ENCODE measurements around the gene FOXC1.
A peak's percentile ranks its signal among the peaks of the same experiment; 100 is the strongest.

FOXC1 gene

GRCh38 chr6:1600063-1600763 lies 9.5 kb upstream of the FOXC1 start:
- no peak for DNase-seq (ENCODE audit: low spot score)

DNA sequence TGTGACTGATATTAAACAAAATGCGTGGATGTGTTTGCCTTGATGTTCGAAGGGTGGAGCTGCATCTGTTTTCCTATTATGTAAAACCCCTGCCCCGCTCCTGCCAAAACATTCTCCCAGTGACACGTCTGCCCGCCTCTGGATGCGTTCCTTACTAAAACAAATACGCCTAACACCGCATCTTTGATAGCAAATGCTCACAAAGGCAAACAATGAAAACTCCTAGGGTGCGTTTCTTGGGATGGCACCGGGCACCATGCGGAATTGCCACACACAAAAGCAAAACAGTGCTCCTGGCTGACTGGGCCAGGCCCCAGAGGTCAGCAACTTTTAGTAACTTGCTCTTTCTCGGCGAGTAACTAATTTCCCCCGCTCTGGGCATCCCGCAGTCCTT lies 9.0 kb upstream of the FOXC1 start:
- no peak for DNase-seq (ENCODE audit: low spot score)

DNA sequence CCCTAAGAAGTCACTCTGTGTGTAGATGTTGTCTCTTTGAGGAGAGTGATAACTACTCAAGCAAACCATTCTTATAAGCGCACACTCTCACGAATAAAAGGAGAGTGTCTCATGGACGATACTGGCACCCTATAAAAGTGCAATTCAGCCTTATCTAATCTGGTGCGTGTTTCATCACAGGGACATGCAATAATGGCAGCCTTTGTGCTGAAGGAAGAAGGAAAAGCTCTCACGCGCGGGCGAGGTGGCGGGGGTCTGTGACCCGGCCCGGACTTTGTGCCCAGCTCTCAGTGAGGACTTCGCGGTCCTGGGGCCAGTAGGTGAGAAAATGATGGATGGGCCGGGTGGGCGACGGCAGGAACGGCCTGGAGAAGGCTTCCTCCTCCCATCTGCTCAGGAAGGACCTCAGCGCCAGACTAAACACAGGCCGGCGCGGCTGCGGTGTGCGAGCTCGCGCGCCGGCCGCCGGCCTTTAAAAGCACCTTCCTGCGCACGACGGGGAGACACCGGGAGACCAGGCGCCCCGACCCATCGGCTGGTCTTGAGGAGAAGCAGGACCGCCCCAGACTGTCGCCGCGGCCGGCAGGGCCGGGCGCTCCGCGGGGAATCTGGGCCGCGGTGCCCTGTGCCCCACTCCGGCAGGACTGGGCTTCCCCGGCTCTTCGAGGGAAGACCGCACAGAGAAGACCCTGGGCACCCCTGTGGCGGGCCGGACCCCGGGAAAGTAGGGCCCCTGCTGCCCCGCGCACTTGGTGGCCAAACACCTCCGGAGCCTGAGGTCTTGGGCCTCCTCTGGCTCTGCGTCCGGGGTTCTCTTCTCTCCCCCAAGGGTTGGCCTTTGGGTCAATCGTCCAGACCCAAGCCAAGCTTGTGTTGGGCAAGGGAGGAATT lies 8.3 kb upstream of the FOXC1 start:
- DNase-seq (ENCODE audit: low spot score), result no peak

DNA sequence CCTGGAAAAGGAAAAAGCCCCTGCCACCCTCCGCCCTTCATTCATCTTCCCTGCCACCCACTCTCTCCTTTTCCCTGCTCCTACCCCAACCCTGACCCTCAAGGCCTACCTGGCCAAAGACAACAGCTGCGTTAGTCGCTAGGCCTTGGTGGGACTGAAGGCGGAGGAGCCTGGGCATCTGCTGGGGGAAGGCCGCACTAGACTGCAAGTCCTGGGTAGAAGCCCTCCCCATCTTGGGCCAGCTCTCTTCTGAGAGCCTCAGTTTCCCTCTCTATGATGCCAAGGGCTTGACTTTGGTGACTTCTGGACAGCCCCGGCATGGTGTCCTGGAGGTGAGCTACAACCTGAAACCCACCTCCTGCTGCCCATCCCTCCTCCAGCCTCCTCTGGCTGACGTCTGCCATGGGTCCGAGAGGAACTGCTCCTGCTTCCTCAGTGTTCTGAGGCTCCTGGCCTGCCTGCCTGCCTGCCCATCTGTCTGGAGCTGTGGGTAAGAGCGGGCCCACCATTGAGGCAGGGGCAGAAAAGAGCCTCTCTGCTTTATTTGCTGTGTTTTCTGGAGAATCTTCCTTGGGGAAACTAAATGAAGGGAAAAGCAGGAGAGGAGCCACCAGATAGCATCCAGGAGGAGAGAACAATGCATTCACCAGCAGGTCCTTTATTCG lies 7.5 kb upstream of the FOXC1 start:
- DNase-seq (ENCODE audit: low spot score), result no peak

DNA sequence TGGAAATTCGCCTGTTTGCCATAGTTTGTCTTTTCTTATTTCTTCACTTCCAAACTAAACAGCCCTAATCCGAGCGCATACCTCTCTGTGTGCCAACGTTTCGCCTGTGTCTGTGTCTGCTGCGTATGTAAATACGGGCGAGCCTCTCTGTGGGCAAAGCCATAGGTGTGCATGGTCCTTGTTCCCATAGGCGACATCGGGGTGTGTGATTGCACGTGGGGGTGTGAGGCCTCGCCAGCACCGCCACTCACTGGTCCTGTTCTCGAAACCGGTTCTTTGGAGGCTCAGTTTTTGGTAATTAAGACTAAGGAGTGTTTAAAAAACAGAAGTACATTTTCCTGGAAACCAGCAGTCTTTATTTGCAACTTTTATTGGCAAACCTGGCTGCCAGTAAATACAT lies 6.0 kb upstream of the FOXC1 start:
- no peak for DNase-seq (ENCODE audit: low spot score)

DNA sequence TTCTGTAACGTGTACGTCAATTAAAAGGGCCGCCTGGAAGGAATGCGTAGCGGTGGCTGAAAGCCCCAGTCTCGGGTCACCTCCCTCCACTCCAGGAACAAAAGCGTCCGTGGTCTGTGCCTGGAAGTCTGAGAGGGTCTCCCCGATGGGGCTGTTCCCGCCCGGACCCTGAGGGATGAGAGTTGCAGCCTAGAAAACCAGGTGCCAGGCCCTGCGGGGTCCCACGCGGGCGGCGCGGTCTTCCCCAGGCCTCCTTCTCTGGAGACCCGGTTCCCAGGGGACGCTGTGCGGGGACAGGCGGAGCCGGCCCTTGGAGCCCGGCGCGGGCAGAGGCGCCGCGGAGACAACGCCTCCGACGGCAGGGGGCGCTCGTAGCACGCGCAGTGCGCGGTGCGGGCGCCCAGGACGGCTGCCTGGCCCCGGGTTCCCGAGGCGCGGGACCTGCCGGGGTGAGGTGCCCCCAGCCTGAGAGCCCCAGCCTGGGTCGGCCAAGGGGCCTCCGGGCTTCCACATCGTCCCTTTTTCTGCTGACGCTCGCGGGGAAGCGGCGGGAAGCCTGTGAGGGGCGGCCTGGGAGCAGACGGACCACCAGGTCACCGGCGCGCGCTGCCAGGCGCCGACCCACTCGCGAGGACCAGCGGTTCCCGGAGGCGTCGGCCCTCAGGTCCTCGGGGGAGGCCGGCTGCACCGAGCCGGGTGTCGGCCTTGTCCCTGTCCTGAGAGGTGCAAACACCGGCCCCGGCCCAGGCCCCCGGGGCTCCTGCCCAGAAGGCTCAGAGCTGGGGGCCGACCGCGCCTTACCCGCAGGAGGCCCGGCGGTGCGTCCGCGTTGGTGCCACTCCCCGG lies 5.3 kb upstream of the FOXC1 start:
- DNase-seq (ENCODE audit: low spot score), result peak; percentile 89

GRCh38 chr6:1605004-1605892 lies 4.5 kb upstream of the FOXC1 start:
- no peak for DNase-seq (ENCODE audit: low spot score)

GRCh38 chr6:1605893-1606779 lies 3.6 kb upstream of the FOXC1 start:
- DNase-seq (ENCODE audit: low spot score), result no peak

- no peak for DNase-seq (ENCODE audit: low spot score)
Measured at GRCh38 chr6:1606780-1607515, 2.8 kb upstream of the FOXC1 start.

- no peak for DNase-seq (ENCODE audit: low spot score)
Measured at GRCh38 chr6:1607516-1608221, 2.0 kb upstream of the FOXC1 start.

GRCh38 chr6:1608222-1609040 lies 1.3 kb upstream of the FOXC1 start:
- no peak for DNase-seq (ENCODE audit: low spot score)

GRCh38 chr6:1609041-1609647 lies 571 bp upstream of the FOXC1 start:
- no peak for DNase-seq (ENCODE audit: low spot score)

DNA sequence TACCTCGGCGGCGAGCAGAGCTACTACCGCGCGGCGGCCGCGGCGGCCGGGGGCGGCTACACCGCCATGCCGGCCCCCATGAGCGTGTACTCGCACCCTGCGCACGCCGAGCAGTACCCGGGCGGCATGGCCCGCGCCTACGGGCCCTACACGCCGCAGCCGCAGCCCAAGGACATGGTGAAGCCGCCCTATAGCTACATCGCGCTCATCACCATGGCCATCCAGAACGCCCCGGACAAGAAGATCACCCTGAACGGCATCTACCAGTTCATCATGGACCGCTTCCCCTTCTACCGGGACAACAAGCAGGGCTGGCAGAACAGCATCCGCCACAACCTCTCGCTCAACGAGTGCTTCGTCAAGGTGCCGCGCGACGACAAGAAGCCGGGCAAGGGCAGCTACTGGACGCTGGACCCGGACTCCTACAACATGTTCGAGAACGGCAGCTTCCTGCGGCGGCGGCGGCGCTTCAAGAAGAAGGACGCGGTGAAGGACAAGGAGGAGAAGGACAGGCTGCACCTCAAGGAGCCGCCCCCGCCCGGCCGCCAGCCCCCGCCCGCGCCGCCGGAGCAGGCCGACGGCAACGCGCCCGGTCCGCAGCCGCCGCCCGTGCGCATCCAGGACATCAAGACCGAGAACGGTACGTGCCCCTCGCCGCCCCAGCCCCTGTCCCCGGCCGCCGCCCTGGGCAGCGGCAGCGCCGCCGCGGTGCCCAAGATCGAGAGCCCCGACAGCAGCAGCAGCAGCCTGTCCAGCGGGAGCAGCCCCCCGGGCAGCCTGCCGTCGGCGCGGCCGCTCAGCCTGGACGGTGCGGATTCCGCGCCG lies 994 bp downstream of the FOXC1 start:
- peak; percentile 47 for DNase-seq (ENCODE audit: low spot score)

GRCh38 chr6:1611322-1611571 lies 1.5 kb downstream of the FOXC1 start:
- DNase-seq (ENCODE audit: low spot score), result peak; percentile 86

GRCh38 chr6:1611572-1612298 lies 2.0 kb downstream of the FOXC1 start:
- peak; percentile 34 for DNase-seq (ENCODE audit: low spot score)
